GM08714 (cell line): ENCODE results near the gene PTPRN2.

Experiments used
- H3K4me3 ChIP-seq: fragments of 200-500 bp; sonication (Bioruptor generic); 2 replicates; pipeline ENCODE4 v1.5.1; 2014; ENCODE audit warnings: mild to moderate bottlenecking, low read length, inconsistent platforms
- ZNF274 ChIP-seq: IDR thresholded peaks from 2 replicates; pipeline ENCODE4 v1.6.1; 2012; ENCODE audit warnings: mild to moderate bottlenecking, low read depth, low read length

PTPRN2 gene

GRCh38 chr7:158484801-158485531 is 102.7 kb downstream of the PTPRN2 start:
- H3K4me3 ChIP-seq: no peak overlapping the region
- no peak for TF ChIP-seq ZNF274

- TF ChIP-seq ZNF274: no peak
- H3K4me3 ChIP-seq: no peak overlapping the region
These were observed 105.1 kb downstream of the PTPRN2 start for GRCh38 chr7:158482480-158482879.

GRCh38 chr7:158479664-158480025 is 108.0 kb downstream of the PTPRN2 start:
- H3K4me3 ChIP-seq: no peak overlapping the region
- TF ChIP-seq ZNF274: no peak

- no peak for TF ChIP-seq ZNF274
- H3K4me3 ChIP-seq: no peak overlapping the region
These were observed 108.5 kb downstream of the PTPRN2 start for GRCh38 chr7:158479021-158479663.

GRCh38 chr7:158477866-158478265 is 109.8 kb downstream of the PTPRN2 start:
- no peak overlapping the region for H3K4me3 ChIP-seq
- no peak for TF ChIP-seq ZNF274

- no peak overlapping the region for H3K4me3 ChIP-seq
- TF ChIP-seq ZNF274: no peak
These were observed 111.2 kb downstream of the PTPRN2 start for GRCh38 chr7:158476331-158476932.

- no peak for TF ChIP-seq ZNF274
- H3K4me3 ChIP-seq: no peak overlapping the region
These were observed 112.0 kb downstream of the PTPRN2 start for GRCh38 chr7:158475679-158476052.

GRCh38 chr7:158475036-158475678 is 112.5 kb downstream of the PTPRN2 start:
- H3K4me3 ChIP-seq: no peak overlapping the region
- no peak for TF ChIP-seq ZNF274

GRCh38 chr7:158474488-158474887 is 113.1 kb downstream of the PTPRN2 start:
- no peak overlapping the region for H3K4me3 ChIP-seq
- no peak for TF ChIP-seq ZNF274

- TF ChIP-seq ZNF274: no peak
These were observed 113.7 kb downstream of the PTPRN2 start for GRCh38 chr7:158473946-158474345.

GRCh38 chr7:158473221-158473620 is 114.4 kb downstream of the PTPRN2 start:
- no peak overlapping the region for H3K4me3 ChIP-seq
- no peak for TF ChIP-seq ZNF274

More at GRCh38 chr7:158473946-158474345, 113.7 kb downstream of the PTPRN2 start:
- H3K4me3 ChIP-seq: no peak overlapping the region

- no peak for TF ChIP-seq ZNF274
- no peak overlapping the region for H3K4me3 ChIP-seq
These were observed 115.0 kb downstream of the PTPRN2 start for GRCh38 chr7:158472596-158472995.

GRCh38 chr7:158471716-158472115 is 115.9 kb downstream of the PTPRN2 start:
- H3K4me3 ChIP-seq: no peak overlapping the region
- no peak for TF ChIP-seq ZNF274

GRCh38 chr7:158470336-158470735 is 117.3 kb downstream of the PTPRN2 start:
- H3K4me3 ChIP-seq: no peak overlapping the region
- no peak for TF ChIP-seq ZNF274
